SK-N-SH (cell line): ENCODE results near the gene CEP250.

Experiments used
- CHD2 ChIP-seq: fragments of 150-350 bp; IDR thresholded peaks from 2 replicates; pipeline ENCODE4 v1.6.1; 2018; ENCODE audit warnings: low read length; ENCODE audit not compliant: partially characterized antibody
- FOSL2 ChIP-seq: IDR thresholded peaks from 2 replicates; pipeline ENCODE4 v1.4.0; 2012; ENCODE audit warnings: low read depth, mild to moderate bottlenecking, moderate library complexity, borderline replicate concordance
- FOXJ3 ChIP-seq: sonication (generic); formaldehyde crosslinking; IDR thresholded peaks from 2 replicates; pipeline ENCODE4 v1.5.1; 2020; ENCODE audit warnings: mild to moderate bottlenecking, missing genetic modification reagents
- RFX5 ChIP-seq: IDR thresholded peaks from 2 replicates; pipeline ENCODE4 v1.6.1; 2012; ENCODE audit warnings: mild to moderate bottlenecking, improper control_type of control experiment, low read length
- SIN3A ChIP-seq: IDR thresholded peaks from 2 replicates; pipeline ENCODE4 v1.6.1; 2012; ENCODE audit warnings: low read depth, mild to moderate bottlenecking, low read length, moderate library complexity, borderline replicate concordance
- SMC3 ChIP-seq: IDR thresholded peaks from 2 replicates; pipeline ENCODE4 v1.6.1; 2012; ENCODE audit warnings: low read depth, low read length, improper control_type of control experiment
- YY1 ChIP-seq: IDR thresholded peaks from 2 replicates; pipeline ENCODE4 v1.4.0; 2012; ENCODE audit warnings: low read depth, mild to moderate bottlenecking
- TF ChIP-seq, protein P1 (sequence below): fragments of 200-600 bp; sonication (generic); IDR thresholded peaks from 2 replicates; pipeline ENCODE4 v1.6.1; 2017; ENCODE audit warnings: antibody characterized with exemption, mild to moderate bottlenecking, moderate library complexity
- TF ChIP-seq, protein P2 (sequence below): IDR thresholded peaks from 2 replicates; pipeline ENCODE4 v1.6.1; 2012; ENCODE audit warnings: mild to moderate bottlenecking, low read depth, low read length, moderate library complexity
- TF ChIP-seq, protein P3 (sequence below): IDR thresholded peaks from 2 replicates; pipeline ENCODE4 v1.4.0; 2012; ENCODE audit warnings: low read depth
- TF ChIP-seq, protein P4 (sequence below): IDR thresholded peaks from 2 replicates; pipeline ENCODE4 v1.4.0; 2012; ENCODE audit warnings: low read depth, borderline replicate concordance
- TF ChIP-seq, protein P5 (sequence below): IDR thresholded peaks from 2 replicates; pipeline ENCODE4; 2012

DNA sequence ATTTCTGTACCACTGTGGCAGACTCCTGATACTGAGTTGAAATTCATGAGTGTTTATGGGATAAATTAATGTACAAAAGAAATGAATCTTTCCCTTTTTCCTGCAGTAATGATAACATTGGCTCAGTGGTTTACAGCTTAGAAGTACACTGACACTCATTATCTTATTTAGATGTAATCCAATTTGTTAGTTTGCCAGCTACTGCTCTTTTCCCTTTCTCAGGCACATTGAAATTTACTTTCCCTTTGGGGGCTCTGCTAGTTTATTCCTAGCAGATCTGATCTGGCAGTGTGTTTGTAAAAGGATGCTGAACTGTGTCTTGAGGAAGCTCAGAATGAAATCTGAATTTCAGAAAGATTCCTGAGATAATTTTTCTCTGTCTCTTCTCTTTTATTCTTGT is 3.0 kb downstream of the CEP250 start:
- TF ChIP-seq, protein P1, sequence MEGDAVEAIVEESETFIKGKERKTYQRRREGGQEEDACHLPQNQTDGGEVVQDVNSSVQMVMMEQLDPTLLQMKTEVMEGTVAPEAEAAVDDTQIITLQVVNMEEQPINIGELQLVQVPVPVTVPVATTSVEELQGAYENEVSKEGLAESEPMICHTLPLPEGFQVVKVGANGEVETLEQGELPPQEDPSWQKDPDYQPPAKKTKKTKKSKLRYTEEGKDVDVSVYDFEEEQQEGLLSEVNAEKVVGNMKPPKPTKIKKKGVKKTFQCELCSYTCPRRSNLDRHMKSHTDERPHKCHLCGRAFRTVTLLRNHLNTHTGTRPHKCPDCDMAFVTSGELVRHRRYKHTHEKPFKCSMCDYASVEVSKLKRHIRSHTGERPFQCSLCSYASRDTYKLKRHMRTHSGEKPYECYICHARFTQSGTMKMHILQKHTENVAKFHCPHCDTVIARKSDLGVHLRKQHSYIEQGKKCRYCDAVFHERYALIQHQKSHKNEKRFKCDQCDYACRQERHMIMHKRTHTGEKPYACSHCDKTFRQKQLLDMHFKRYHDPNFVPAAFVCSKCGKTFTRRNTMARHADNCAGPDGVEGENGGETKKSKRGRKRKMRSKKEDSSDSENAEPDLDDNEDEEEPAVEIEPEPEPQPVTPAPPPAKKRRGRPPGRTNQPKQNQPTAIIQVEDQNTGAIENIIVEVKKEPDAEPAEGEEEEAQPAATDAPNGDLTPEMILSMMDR = no peak
- TF ChIP-seq, protein P2, sequence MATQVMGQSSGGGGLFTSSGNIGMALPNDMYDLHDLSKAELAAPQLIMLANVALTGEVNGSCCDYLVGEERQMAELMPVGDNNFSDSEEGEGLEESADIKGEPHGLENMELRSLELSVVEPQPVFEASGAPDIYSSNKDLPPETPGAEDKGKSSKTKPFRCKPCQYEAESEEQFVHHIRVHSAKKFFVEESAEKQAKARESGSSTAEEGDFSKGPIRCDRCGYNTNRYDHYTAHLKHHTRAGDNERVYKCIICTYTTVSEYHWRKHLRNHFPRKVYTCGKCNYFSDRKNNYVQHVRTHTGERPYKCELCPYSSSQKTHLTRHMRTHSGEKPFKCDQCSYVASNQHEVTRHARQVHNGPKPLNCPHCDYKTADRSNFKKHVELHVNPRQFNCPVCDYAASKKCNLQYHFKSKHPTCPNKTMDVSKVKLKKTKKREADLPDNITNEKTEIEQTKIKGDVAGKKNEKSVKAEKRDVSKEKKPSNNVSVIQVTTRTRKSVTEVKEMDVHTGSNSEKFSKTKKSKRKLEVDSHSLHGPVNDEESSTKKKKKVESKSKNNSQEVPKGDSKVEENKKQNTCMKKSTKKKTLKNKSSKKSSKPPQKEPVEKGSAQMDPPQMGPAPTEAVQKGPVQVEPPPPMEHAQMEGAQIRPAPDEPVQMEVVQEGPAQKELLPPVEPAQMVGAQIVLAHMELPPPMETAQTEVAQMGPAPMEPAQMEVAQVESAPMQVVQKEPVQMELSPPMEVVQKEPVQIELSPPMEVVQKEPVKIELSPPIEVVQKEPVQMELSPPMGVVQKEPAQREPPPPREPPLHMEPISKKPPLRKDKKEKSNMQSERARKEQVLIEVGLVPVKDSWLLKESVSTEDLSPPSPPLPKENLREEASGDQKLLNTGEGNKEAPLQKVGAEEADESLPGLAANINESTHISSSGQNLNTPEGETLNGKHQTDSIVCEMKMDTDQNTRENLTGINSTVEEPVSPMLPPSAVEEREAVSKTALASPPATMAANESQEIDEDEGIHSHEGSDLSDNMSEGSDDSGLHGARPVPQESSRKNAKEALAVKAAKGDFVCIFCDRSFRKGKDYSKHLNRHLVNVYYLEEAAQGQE = no peak
- TF ChIP-seq YY1 (no peak), FOXJ3 (CRISPR knock-in tag) (no peak), RFX5 (no peak), CHD2 (peak; percentile 61), FOSL2 (no peak), SMC3 (no peak), SIN3A (no peak)
- TF ChIP-seq, protein P3, sequence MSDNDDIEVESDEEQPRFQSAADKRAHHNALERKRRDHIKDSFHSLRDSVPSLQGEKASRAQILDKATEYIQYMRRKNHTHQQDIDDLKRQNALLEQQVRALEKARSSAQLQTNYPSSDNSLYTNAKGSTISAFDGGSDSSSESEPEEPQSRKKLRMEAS = no peak
- TF ChIP-seq, protein P4, sequence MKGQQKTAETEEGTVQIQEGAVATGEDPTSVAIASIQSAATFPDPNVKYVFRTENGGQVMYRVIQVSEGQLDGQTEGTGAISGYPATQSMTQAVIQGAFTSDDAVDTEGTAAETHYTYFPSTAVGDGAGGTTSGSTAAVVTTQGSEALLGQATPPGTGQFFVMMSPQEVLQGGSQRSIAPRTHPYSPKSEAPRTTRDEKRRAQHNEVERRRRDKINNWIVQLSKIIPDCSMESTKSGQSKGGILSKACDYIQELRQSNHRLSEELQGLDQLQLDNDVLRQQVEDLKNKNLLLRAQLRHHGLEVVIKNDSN = no peak
- TF ChIP-seq, protein P5, sequence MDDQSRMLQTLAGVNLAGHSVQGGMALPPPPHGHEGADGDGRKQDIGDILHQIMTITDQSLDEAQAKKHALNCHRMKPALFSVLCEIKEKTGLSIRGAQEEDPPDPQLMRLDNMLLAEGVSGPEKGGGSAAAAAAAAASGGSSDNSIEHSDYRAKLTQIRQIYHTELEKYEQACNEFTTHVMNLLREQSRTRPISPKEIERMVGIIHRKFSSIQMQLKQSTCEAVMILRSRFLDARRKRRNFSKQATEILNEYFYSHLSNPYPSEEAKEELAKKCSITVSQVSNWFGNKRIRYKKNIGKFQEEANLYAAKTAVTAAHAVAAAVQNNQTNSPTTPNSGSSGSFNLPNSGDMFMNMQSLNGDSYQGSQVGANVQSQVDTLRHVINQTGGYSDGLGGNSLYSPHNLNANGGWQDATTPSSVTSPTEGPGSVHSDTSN = no peak
